Adrenal gland (tissue), 5 donors: Measurements from ENCODE around the gene PLD4.

Source experiments
- CTCF ChIP-seq, 6 experiments: fragments of 450-650 bp in 4 of 6; fragments of 200-600 bp in 2 of 6; sonication (generic) in 1 of 6; IDR thresholded peaks; 1 replicate in 5 of 6; 2 replicates in 1 of 6; pipeline versions ENCODE4 v1.5.1 to v1.8.0; 2016 to 2021; ENCODE audit warnings: antibody characterized with exemption in 6 of 6, mild to moderate bottlenecking in 2 of 6, moderate library complexity in 1 of 6
- POLR2A ChIP-seq, 2 donors: fragments of 450-650 bp; IDR thresholded peaks; one replicate each; pipeline ENCODE4 v1.6.1; 2017; ENCODE audit warnings: antibody characterized with exemption in 2 of 2, mild to moderate bottlenecking in 2 of 2, moderate library complexity in 1 of 2
- donor health status: DM: no; HTN: no; CAD: no.

GRCh38 chr14:104923640-104924420 is 849 bp upstream of the PLD4 start:
- TF ChIP-seq CTCF (IDR thresholded peaks at IDR 0.05): no peak
- no peak for TF ChIP-seq POLR2A (IDR thresholded peaks at IDR 0.05)
